OCI-LY3 (cell line): ENCODE measurements around the gene SNX1.

ENCODE experiments used
- EZH2phosphoT487 ChIP-seq: fragments of 200-600 bp; shearing (Covaris generic); IDR thresholded peaks from 2 replicates; pipeline ENCODE4 v1.6.1; 2018; ENCODE audit warnings: antibody characterized with exemption, mixed run types, low read depth
- TF ChIP-seq, protein P1 (sequence below): fragments of 200-600, 300-600 bp; sonication (generic); IDR thresholded peaks from 2 replicates; pipeline ENCODE4 v1.5.1; 2014; ENCODE audit warnings: antibody characterized with exemption, low read length, low read depth

DNA sequence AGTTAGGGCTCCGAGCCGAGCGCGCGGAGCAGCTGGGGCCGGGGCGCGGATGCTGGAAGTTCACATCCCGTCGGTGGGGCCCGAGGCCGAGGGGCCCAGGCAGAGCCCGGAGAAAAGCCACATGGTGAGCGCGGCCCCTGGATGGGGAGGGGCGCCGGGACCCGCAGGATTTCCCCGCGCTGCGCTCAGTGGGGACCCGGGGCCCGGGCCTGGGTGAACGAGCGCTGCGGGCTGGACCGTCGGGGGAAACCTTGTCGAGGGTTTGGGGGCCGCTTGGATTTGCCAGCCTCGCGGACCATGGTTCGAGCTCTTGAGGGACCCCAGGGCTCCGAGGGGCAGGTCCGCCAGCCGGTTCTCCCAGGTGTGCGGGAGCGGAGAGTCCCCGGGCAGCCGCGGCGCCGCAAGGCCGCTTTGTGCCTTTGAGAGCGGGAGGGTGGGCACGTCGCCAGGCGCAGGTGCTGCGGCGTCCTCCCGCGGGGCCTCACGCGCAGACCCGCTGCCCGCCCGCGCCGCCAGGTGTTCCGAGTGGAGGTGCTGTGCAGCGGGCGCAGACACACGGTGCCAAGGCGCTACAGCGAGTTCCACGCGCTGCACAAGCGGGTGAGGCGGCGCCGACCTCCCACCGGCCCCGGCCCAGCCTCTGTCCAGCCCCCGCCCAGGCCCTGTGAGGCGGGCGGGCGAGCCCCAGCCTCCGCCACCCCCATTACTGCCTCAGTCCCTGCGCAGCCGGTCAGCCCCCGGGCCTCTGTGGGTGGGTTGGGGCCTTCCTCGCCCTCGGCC lies 56.1 kb downstream of the SNX1 start, which contains the start of gene SNX22:
- TF ChIP-seq, protein P1, sequence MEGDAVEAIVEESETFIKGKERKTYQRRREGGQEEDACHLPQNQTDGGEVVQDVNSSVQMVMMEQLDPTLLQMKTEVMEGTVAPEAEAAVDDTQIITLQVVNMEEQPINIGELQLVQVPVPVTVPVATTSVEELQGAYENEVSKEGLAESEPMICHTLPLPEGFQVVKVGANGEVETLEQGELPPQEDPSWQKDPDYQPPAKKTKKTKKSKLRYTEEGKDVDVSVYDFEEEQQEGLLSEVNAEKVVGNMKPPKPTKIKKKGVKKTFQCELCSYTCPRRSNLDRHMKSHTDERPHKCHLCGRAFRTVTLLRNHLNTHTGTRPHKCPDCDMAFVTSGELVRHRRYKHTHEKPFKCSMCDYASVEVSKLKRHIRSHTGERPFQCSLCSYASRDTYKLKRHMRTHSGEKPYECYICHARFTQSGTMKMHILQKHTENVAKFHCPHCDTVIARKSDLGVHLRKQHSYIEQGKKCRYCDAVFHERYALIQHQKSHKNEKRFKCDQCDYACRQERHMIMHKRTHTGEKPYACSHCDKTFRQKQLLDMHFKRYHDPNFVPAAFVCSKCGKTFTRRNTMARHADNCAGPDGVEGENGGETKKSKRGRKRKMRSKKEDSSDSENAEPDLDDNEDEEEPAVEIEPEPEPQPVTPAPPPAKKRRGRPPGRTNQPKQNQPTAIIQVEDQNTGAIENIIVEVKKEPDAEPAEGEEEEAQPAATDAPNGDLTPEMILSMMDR: no peak
- no peak for TF ChIP-seq EZH2phosphoT487
